Body of pancreas (tissue), 4 donors: ENCODE measurements around the gene DLX4. TPM values are rescaled to one million over a fixed set of nuclear protein-coding genes. Genes with fewer than 3 reads are reported as not detected.
A peak's percentile ranks its signal among the peaks of the same experiment; 100 is the strongest.

Source experiments
- ATAC-seq: fragments of 150-250 bp; one replicate; pipeline ENCODE4 v1.9.1; 2016
- DNase-seq, 4 donors: peaks; one replicate each; pipeline ENCODE4 v3.0.0-alpha.2; 2019
- H3K27ac ChIP-seq, 4 donors: fragments of 200-600 bp; sonication (generic); 1 replicate in 3 of 4; 2 replicates in 1 of 4; pipeline versions ENCODE4 v1.5.1 to v1.6.1; 2016 to 2019; ENCODE audit warnings: mild to moderate bottlenecking in 1 of 4, mixed read lengths in 1 of 4, moderate library complexity in 1 of 4
- H3K27me3 ChIP-seq, 2 donors: fragments of 200-600 bp; sonication (generic); one replicate each; pipeline ENCODE4 v1.6.0; 2016; ENCODE audit warnings: mild to moderate bottlenecking in 1 of 2
- H3K36me3 ChIP-seq, 2 donors: fragments of 200-600 bp; sonication (generic); replicated peaks in 1 of 2; 2 replicates each; pipeline ENCODE4 v1.5.1; 2016; ENCODE audit warnings: low read depth in 2 of 2; ENCODE audit not compliant: insufficient read depth in 1 of 2
- H3K4me1 ChIP-seq: fragments of 200-600 bp; sonication (generic); one replicate; pipeline ENCODE4 v1.6.0; 2016
- H3K4me3 ChIP-seq, 2 donors: fragments of 200-600 bp; sonication (generic); 1 replicate in 1 of 2; 2 replicates in 1 of 2; pipeline ENCODE4 v1.5.1; 2016 to 2019
- H3K9me3 ChIP-seq, 3 donors: fragments of 200-600 bp; sonication (generic); 1 replicate in 2 of 3; 2 replicates in 1 of 3; pipeline ENCODE4 v1.5.1; 2016
- CTCF ChIP-seq, 7 experiments: fragments of 450-650 bp in 4 of 7; fragments of 200-600 bp in 3 of 7; sonication (generic) in 3 of 7; IDR thresholded peaks; one replicate each; pipeline ENCODE4 v1.5.1; 2016 to 2019; ENCODE audit warnings: antibody characterized with exemption in 7 of 7
- POLR2A ChIP-seq, 3 donors: fragments of 450-650 bp; IDR thresholded peaks; one replicate each; pipeline ENCODE4 v1.6.1; 2016; ENCODE audit warnings: antibody characterized with exemption in 3 of 3, mild to moderate bottlenecking in 2 of 3
- whole genome bisulfite sequencing, 2 donors: methylation state at CpG; one replicate each; pipeline ENCODE4 v1.1.5; 2017; 5-methylcytosine and 5-hydroxymethylcytosine counted together
- intact Hi-C: fragments of 100-400 bp; cut with DNase I; formaldehyde crosslinking; loops from one replicate; pipeline ENCODE4 v1.15.1; 2023
- total RNA-seq, 2 donors: library from RNA; depleted of rRNA; stranded (reverse); fragments of >200 nt; gene quantifications; one replicate each; pipeline ENCODE4 v1.1.0, GENCODE V29; 2016

Gene DLX4
- total RNA-seq, 2 donors from 2014 or later = not detected

DNA sequence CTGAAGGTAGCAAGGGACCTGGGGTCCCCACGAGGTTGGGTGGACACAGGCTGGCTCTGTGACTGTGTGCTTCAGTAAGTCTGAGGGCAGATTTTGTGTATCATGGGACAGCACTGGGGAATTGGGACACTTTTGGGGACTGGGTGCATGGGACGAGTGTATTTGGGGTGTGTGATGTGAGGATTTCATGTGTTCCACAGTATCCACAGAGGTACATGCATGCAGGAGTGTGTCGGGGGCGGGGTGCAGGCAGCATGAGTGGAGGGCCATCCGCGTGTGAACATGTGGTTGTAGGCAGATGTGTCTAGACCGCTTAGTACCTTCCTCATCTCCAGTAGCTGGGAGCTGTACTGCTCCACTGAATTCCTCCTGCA lies 27.1 kb downstream of the DLX4 start:
- no peak for ATAC-seq
- no peaks in the 10 kb centered on the region for H3K9me3 ChIP-seq
- peaks cover 45% of the 10 kb centered on the region for H3K4me1 ChIP-seq
- peaks cover 0 to 15% of the 10 kb centered on the region in 2 donors for H3K27me3 ChIP-seq
- no peak for DNase-seq
- intact Hi-C loops = loop anchor here (5.0 kb wide), 1 partner anchor 134 kb away; no protein-coding TSS in a partner anchor
- no peak for TF ChIP-seq POLR2A (IDR thresholded peaks at IDR 0.05)
- TF ChIP-seq CTCF (IDR thresholded peaks at IDR 0.05) = no peak
- 44 to 47% methylated on average over 6 to 7 of the region's 7 CpGs for WGBS, 2 donors
- no peak overlapping the region for H3K4me3 ChIP-seq
- H3K36me3 ChIP-seq = no peaks in the 10 kb centered on the region
- no peak overlapping the region for H3K27ac ChIP-seq

DNA sequence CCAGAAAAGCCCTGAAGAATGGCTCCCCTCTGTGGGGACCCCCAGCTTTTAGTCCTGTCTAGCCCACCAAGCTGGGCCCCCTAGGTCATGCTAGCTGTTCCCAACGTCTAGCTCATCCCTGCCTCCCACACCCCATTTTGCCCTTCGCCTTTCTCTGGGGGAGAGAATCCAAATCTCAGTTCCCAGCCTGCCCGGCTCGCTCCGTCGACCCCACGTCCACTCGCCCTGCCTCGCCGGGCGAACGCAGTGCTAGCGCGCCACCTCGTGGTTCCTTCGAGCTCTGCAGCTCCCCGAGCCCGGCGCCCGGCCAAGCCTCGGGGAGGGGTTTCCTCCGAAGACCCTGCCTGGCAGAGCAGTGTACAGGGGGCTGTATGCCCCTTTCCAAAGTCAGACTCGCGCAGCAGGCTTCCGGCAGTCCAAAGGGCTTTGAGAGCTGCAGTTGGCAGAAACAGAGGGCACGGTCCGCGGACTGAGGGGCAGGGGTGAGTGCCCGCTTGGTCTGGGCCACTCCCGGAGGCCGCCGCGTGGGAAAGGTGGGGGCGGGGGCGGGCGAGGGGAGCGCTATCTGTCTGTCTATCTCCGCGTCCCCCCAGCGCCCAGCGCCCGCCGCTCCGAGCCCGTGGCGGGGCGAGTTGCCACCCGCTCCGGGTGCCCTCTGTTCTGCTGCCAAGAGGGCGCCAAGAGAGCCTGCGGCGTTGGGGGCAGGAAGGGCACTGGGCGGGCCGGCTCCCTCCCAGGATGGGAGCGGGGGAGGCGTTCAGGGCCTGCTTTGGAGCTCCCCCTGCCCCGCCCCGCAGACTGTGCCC lies 27.7 kb downstream of the DLX4 start:
- ATAC-seq = peak; percentile 47
- whole genome bisulfite sequencing, 2 donors = 2% methylated on average over 40 to 50 of the region's 58 CpGs
- Histone ChIP-seq H3K36me3 (no peaks in the 10 kb centered on the region), H3K4me3 (no peak overlapping the region), H3K27ac (no peak overlapping the region), H3K27me3 (peaks cover 0 to 15% of the 10 kb centered on the region in 2 donors), H3K4me1 (peaks cover 45% of the 10 kb centered on the region), H3K9me3 (no peaks in the 10 kb centered on the region)
- intact Hi-C loops = loop anchor here (5.0 kb wide), 1 partner anchor 134 kb away; no protein-coding TSS in a partner anchor
- peak; percentile 25 to 58 (median 51) for DNase-seq
- peak; percentile 88 to 99 (median 94) for TF ChIP-seq CTCF (IDR thresholded peaks at IDR 0.05)
- no peak for TF ChIP-seq POLR2A (IDR thresholded peaks at IDR 0.05)

DNA sequence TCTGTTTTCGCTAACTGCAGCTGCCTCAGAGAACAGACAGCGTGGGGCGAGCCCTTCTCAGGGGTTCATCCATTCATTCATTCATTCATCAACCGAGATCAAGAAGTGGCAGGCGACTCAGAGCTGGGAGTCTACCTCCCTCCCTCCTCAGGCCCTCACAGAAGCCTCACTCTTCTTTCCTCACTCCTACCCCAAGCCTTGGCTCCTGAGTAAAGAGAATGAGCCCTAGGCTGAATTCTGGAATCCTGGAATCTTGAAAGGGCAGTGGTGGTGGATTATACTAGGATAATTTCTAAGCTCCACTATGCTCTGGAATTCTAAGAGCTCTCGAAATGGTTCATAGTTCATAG lies 28.3 kb downstream of the DLX4 start:
- Histone ChIP-seq H3K27me3 (peaks cover 0 to 15% of the 10 kb centered on the region in 2 donors), H3K27ac (no peak overlapping the region), H3K9me3 (no peaks in the 10 kb centered on the region), H3K36me3 (no peaks in the 10 kb centered on the region), H3K4me1 (peaks cover 45% of the 10 kb centered on the region), H3K4me3 (no peak overlapping the region)
- TF ChIP-seq CTCF (IDR thresholded peaks at IDR 0.05) = no peak
- no peak for TF ChIP-seq POLR2A (IDR thresholded peaks at IDR 0.05)
- intact Hi-C loops = loop anchor here (5.0 kb wide), 1 partner anchor 135 kb away; no protein-coding TSS in a partner anchor
- ATAC-seq = no peak
- WGBS, 2 donors = 22% methylated on average over 4 to 6 of the region's 6 CpGs
- DNase-seq = no peak

DNA sequence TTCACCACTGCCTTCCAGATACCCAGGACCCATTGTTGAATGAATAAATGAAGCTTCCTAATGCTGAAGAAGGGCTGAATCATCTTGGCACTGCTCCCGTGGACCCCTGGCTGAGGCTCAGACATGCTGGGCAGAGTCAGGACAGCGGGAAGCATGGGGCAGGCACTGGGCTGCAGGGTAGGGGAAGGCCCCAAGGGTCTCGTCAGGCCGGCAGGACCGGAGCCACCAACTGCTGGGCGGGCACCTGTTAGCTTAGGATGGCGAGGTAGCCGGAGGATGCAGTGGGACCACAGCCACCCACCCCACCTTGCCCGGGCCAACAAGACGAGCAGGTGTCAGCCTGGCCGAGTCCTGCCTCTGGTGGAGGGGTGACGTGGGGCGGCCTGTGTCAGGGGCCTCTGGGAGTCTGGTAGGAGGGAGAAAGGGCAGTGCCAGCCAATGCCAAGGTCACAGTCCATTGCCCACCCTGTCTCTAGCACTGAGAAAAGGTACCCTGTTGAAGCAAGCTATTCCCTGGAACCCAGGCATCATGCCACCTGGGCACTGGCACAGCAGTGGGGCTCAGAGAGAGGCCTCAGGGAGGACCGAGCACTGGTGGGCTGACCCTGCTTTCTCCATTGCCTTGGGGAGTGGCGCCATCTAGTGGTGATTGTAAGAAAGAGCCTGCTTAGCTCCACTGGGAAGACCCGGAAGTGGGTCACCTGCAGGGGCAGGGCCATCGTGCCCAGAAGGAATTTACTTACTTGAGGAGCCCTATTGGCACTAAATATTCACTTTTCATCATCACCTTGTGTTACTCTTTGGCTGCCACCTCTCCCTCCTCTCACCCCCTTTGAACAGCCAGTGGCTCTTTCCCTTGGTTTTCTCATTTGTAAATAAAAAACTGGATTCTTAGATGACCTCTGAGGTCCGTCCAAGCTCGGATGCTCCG lies 29.0 kb downstream of the DLX4 start:
- H3K27ac ChIP-seq = no peak overlapping the region
- H3K4me1 ChIP-seq = peaks cover 44% of the 10 kb centered on the region
- TF ChIP-seq CTCF (IDR thresholded peaks at IDR 0.05) (peak; percentile 91 to 97 (median 94)), POLR2A (IDR thresholded peaks at IDR 0.05) (no peak)
- H3K36me3 ChIP-seq = no peaks in the 10 kb centered on the region
- no peaks in the 10 kb centered on the region for H3K9me3 ChIP-seq
- no peak overlapping the region for H3K4me3 ChIP-seq
- H3K27me3 ChIP-seq = peaks cover 0 to 15% of the 10 kb centered on the region in 2 donors
- intact Hi-C loops = loop anchor here (5.0 kb wide), 1 partner anchor 136 kb away; no protein-coding TSS in a partner anchor
- WGBS, 2 donors = 29 to 35% methylated on average over 13 to 20 of the region's 20 CpGs
- ATAC-seq (peak; percentile 77), DNase-seq (peak; percentile 81 to 86 (median 84))
